ENCODE results near the gene ANKRD33B.
"Not testable (repeated sequence)": the region's sequence is repeated elsewhere in the genome, so short reads cannot be mapped to it uniquely, and the experiment has no call there.

ANKRD33B gene

GRCh38 chr5:10563945-10564837, at the start of gene ANKRD33B:
Gene ANKRD33B, plus strand, starts transcription at chr5:10564070. Its CDS starts 398 bp downstream, at chr5:10564468.
- H3K9me3 ChIP-seq: no peaks in the 10 kb centered on the region
- H3K4me1 ChIP-seq (ENCODE audit: control insufficient read depth in 1 of 2, insufficient read depth in 1 of 2, low read depth in 1 of 2, low read length in 1 of 2): peaks cover 57 to 58% of the 10 kb centered on the region in 2 experiments
- H3K27me3 ChIP-seq: no peaks in the 10 kb centered on the region
- peak within 1 kb of the TSS; percentile 80 for H3K27ac ChIP-seq
- TF ChIP-seq CTCF (IDR thresholded peaks at IDR 0.05): no peak
- H3K4me3 ChIP-seq (ENCODE audit: low read depth in 1 of 2, low read length in 1 of 2): peak within 1 kb of the TSS; percentile 84 to 88
- H3K36me3 ChIP-seq: no peaks in the 10 kb centered on the region

GRCh38 chr5:10514572-10514971, 49.3 kb upstream of the ANKRD33B start:
- not testable (repeated sequence) for H3K27me3 ChIP-seq; H3K36me3 ChIP-seq; H3K4me1 ChIP-seq (ENCODE audit: control insufficient read depth in 1 of 2, insufficient read depth in 1 of 2, low read depth in 1 of 2, low read length in 1 of 2); H3K9me3 ChIP-seq; H3K4me3 ChIP-seq (ENCODE audit: low read depth in 1 of 2, low read length in 1 of 2); H3K27ac ChIP-seq

- Histone ChIP-seq H3K4me1 (ENCODE audit: control insufficient read depth in 1 of 2, insufficient read depth in 1 of 2, low read depth in 1 of 2, low read length in 1 of 2) (no peaks in the 10 kb centered on the region), H3K4me3 (ENCODE audit: low read depth in 1 of 2, low read length in 1 of 2) (no peak overlapping the region), H3K36me3 (no peaks in the 10 kb centered on the region), H3K9me3 (no peaks in the 10 kb centered on the region), H3K27ac (no peak overlapping the region), H3K27me3 (no peaks in the 10 kb centered on the region)
- no peak for TF ChIP-seq CTCF (IDR thresholded peaks at IDR 0.05)
Observed at GRCh38 chr5:10515492-10515891, 48.4 kb upstream of the ANKRD33B start.

GRCh38 chr5:10518347-10518746, 45.5 kb upstream of the ANKRD33B start:
- no peaks in the 10 kb centered on the region for H3K9me3 ChIP-seq
- H3K36me3 ChIP-seq: no peaks in the 10 kb centered on the region
- H3K4me1 ChIP-seq (ENCODE audit: control insufficient read depth in 1 of 2, insufficient read depth in 1 of 2, low read depth in 1 of 2, low read length in 1 of 2): no peaks in the 10 kb centered on the region
- no peak for TF ChIP-seq CTCF (IDR thresholded peaks at IDR 0.05)
- H3K27me3 ChIP-seq: no peaks in the 10 kb centered on the region
- no peak overlapping the region for H3K27ac ChIP-seq
- no peak overlapping the region for H3K4me3 ChIP-seq (ENCODE audit: low read depth in 1 of 2, low read length in 1 of 2)

GRCh38 chr5:10519729-10520128, 44.1 kb upstream of the ANKRD33B start:
- H3K9me3 ChIP-seq: no peaks in the 10 kb centered on the region
- no peak overlapping the region for H3K27ac ChIP-seq
- peaks cover 0 to under 1% of the 10 kb centered on the region in 2 experiments for H3K4me1 ChIP-seq (ENCODE audit: control insufficient read depth in 1 of 2, insufficient read depth in 1 of 2, low read depth in 1 of 2, low read length in 1 of 2)
- no peak overlapping the region for H3K4me3 ChIP-seq (ENCODE audit: low read depth in 1 of 2, low read length in 1 of 2)
- TF ChIP-seq CTCF (IDR thresholded peaks at IDR 0.05): no peak
- no peaks in the 10 kb centered on the region for H3K27me3 ChIP-seq
- H3K36me3 ChIP-seq: no peaks in the 10 kb centered on the region

GRCh38 chr5:10520706-10521105, 43.2 kb upstream of the ANKRD33B start:
- H3K9me3 ChIP-seq: no peaks in the 10 kb centered on the region
- no peaks in the 10 kb centered on the region for H3K27me3 ChIP-seq
- no peaks in the 10 kb centered on the region for H3K36me3 ChIP-seq
- H3K4me1 ChIP-seq (ENCODE audit: control insufficient read depth in 1 of 2, insufficient read depth in 1 of 2, low read depth in 1 of 2, low read length in 1 of 2): peaks cover 8 to 11% of the 10 kb centered on the region in 2 experiments
- TF ChIP-seq CTCF (IDR thresholded peaks at IDR 0.05): no peak
- no peak overlapping the region for H3K4me3 ChIP-seq (ENCODE audit: low read depth in 1 of 2, low read length in 1 of 2)
- H3K27ac ChIP-seq: no peak overlapping the region
